DMS153 treated with DMSO at 0.1 percent for 48 hours (cell line): ENCODE measurements around the gene MRPL54.
A peak's percentile ranks its signal among the peaks of the same experiment; 100 is the strongest.

ENCODE experiments used
- DNase-seq: peaks from one replicate; lab custom pipeline; 2025; ENCODE audit not compliant: unreplicated experiment; lab: John Stamatoyannopoulos, UW

The MRPL54 gene

DNA sequence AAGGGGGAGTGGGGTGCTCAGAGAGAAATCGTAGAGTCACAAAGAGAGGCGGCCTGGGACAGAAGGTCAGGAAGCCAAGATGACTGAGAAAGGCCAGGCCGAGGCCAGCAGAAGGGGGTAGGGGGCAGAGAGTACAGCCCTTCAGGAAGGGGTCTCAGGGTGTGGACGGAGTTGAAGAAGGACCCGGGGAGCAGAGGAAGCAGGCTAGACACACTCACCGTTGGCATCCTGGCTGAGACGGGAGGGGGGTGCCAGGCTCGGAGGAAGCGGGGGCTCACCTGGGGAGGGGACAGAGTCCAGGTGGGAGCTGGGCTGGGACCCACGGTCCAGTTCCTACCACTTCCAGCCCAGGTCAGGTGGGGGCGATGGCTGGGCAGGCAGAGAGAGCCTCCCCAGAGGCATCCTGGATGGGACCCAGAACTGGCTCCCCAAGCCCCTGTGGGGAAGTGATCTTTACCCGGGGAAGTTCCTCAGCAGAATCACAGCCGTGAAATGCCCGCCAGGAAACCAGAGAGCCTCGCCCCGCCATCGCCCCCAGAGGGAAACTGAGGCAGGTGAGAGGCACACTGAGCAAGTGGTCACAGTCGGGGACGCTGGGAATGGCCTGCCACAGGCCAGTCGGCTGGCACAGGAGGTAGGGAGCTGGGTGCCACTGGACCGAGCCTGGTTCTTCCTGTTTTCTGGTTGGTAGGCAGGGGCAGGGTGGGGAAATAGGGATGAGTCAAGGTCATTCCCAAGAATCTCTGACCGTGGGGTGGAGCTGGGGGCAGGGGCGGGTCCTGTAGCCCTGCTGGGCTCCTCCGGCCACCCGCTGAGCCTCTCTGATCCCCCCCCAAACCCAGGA, 22.3 kb downstream of the MRPL54 start:
- DNase-seq, result no peak

DNA sequence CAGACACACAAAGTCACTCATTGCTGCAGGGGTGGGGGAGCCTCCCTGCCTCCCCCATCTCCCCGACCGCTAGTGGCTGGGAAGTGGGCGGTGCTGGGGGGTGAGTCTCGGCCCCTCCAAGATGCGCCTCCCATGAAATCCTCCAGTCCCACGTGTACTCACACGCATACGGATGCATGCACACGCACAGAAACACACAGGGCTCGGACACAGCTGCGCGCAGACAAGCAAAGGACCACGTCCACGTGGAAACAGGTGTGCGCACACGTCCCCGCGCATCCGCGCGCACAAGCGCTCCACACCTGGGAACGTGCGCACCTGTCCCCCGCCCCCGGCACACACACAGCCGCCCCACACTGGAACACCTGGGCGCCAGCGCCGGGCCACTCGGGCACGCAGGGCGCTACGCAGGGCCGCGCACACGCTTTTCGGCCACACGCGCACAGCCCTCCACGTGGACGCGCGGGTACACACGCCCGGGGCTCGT, 23.0 kb downstream of the MRPL54 start:
- no peak for DNase-seq

DNA sequence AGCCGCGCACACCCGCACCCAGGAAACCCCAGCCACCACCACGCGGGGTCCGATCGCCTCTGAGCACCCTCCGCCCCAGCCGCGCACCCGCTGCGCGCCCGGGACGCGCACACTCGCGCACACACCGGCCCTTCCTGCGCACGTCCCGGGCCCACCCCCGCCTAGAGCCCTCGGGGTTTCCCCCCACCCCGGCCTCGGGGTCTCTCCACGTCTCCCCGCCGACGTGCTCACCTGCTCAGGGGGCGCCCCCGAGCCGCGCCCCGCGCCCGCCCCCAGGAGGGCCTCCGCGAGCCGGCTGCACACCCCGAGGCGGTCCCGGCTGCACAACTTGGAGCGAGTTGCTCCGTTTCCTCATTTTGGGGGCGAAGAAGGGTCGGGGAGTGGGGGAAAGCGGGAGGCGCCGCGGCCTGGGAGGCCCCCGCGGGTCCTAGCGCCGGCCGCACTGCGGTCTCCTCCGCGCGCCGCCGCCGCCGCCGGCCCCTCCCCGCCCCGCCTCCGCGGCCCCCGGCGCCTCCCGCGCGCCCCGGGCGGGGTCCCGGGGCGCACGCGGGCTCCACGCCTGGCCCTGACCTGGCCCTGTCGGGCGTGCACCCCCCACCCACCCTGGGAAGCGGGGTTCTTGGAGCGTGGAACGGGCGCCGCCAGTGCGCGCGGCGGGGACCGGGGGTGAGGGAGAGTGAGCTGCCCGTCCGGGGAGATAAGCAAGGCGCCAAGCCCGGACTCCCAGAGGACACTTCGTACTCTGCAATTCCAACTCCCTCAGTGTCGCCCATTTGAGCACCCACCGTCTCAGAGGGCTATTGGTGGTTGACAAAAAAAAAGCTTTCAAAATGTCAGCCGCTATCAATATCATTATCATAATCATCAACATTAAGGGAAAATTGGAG, 23.7 kb downstream of the MRPL54 start, which contains the start of gene MATK:
Gene MATK, minus strand, starts transcription at position 444 of the 887 bp plus-strand sequence. CDS start 1,246 bp downstream, outside the sequence.
- DNase-seq, result no peak

DNA sequence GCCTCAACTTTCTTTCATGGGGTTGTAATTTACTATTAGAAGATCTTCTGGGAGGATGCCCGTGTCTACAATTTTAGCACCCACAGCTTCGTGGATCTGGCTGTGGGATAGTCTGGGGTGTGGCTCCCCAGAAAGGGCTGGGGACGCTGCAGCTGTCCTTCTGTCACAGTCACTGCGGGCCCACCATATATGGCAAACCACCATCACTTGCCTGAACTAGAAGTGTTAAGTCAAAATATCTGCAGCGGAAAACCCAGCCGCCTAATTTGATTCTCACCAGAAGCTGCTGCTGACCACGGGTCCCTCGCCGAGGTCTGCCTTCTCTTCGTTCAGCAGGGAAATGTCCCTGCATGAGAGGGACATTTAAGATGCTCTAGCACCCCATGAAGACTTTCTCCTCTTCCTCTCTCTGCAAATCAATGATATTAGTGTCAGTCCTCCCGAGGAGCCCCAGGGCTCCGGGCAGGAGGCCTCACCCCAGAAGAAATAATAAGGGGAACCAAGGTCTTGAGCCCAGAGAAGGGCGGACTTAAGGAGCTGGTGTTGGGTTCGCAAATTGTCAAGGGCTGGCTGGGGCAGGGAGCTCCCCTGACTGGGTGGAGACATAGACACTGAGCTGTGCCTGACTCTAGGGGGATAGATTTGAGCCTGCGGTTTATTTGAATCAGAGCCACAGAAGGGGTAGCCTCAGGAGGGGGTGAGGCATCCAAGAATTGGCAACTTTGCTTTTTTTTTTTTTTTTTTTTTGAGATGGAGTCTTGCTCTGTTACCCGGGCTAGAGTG, 26.7 kb downstream of the MRPL54 start:
- DNase-seq, result no peak

DNA sequence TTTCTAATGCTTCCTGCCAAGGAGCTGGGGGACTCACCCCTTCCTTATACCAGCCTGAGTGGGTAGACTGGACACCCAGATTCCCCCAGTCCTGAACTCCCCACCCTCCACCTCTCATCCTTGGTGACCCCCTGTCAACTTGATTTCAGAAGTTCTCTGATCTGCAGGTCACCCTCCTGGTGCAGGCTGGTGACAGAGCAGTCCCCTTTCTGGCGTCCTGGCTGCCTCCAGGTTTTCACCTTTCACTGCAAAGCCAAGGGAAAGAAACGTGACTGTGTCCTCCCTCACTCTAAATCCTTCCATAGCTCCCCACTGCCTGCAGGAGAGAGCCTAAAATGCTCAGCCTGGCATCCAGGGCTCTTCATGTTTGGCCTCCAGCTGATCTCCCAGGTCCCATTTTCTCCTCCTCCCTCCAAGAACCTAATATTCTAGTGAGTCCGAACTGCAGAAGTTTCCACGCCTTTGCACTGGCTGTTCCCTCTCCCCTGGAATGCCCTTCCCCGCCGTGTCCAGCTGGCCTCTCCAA, 27.8 kb downstream of the MRPL54 start:
- no peak for DNase-seq

DNA sequence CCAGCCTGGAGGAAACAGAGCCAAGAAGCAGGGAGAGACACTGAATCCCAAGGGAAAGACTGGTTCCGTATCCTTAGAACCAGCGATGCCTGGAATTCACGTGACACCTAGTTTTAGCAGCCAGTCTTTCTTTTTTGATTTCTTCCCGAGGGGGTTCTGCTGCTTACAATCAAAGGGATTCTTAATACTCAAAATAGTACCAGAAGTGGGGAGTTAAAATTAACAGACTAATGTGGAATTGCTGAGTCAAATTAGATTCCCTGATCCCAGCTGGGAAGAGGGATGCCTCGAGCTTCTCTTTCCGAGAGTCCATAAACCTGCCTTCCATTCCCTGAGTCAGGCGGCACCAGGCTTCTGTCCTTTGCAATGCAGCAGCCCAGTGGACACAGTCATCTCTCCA, 28.5 kb downstream of the MRPL54 start:
- no peak for DNase-seq

DNA sequence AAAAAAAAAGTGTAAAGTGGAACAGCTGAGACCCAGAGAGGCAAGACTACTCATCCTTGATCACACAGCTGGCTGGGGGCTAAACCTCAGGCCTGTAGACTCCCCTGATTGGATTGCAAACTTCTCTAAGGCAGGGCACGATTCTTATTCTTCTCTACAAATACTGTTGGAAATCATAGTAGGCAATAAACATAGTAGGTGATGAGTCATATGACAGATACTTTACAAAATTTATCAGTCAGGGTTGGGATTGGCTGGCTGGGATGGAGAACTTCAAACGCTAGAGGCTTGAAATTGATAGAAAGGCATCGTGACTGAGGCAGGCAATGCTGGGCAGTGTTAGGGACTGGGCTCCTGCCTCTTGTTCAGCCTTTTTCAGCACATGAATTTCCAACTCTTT, 29.6 kb downstream of the MRPL54 start:
- DNase-seq, result no peak

DNA sequence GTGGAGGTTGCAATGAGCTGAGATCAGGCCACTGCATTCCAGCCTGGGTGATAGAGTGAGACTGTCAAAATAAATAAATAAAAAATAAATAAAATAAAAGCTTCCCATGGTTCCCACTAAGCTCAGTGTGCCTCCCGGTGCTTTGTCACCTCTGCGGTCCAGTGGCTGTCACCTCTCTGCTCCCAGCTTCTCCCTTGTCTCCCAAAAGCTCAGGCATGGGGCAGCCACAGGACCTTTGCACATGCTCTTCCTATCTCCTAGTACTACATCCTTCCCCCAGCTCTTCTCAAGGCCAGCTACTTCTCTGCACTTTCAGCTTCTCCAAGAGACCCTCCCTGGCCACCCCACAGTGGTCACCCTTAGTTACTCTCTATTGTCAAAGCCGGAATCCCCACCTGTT, 31.3 kb downstream of the MRPL54 start:
- no peak for DNase-seq

DNA sequence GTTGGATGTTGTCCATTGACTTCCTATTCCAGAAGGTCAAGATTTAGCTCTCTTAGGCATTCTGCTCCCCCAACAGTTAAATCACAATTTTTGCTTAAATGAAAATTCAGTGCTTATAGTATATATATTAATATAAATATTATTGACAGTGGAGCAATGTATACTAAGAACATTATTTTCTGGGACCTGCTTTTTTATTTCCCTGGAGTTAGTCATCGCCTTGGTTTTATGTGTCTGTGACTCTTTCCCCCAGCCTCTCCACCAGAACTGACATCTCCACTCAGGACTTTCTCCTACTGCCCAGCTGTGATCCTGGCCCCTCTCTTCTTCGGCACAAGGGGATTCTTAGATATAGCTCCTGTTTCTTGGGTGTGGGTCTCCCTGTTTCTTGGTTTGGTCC, 33.9 kb downstream of the MRPL54 start:
- no peak for DNase-seq

DNA sequence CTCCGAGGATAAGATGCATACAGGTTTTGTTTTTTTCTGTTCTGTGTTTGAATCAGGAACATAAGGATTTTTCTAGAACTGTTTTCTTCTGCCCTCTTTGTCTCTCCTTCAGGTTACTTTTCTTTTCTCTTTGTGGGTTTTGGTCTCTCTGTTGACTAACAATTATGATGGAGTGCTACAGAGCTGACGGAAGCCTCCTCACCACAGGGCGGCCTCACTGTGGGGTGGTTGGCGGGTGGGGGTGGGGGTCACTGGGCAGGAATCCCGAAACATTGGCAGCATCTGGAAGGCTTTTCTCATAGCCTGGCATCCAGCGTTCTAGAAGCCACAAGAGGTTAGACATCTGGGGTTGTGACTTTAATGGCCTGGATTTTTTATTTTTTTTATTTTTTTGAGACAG, 35.7 kb downstream of the MRPL54 start:
- no peak for DNase-seq

DNA sequence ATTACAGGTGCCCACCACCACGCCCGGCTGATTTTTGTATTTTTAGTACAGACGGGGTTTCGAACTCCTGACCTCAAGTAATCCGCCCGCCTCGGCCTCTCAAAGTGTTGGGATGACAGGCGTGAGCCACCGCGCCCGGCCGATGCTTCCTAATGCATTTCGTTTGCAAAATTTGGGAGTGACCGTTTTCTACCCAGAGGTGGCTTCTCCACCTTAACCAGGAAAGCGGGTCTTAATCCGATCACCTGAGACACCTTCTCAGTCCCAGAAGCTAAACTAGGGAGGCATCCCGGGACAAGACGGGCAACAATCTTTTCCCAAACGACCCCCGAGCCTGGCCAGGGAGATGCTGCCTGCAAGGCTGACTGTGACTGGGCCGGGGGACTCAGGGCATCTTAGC, 38.5 kb downstream of the MRPL54 start:
- no peak for DNase-seq

DNA sequence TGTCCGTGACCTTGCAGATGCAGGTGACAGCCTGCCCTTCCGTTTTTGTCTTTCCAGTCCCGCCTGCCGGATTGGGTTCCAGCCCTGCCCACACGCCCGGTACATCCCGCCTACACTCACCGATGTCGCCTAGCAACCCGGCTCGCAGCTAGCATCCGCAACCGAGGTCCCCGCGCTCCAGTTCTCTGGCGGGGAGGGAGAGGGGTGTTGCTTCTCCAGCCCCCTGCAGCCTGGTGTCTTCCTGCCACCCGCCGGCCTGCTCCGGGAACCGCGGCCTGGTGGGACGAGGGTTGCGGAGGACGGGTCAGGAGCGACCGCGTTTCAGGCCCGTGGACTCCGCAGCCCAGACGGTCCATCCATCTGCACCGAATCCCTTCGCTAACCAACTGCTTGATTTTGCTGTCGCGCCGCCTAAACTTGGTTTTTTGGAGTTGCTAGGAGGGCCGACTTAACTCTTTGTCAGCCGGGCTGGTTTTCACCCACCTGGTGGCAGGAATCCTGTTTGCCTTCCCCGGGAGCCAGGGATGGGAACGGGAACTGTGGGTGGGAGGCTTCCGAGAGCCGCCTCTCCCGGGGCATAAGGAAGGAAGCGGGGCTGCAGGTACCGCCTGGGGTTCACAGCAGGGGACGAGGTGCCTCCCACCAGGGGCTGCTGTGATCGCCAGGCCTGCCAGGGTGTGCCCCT, 39.1 kb downstream of the MRPL54 start:
- DNase-seq, result peak; percentile 29

DNA sequence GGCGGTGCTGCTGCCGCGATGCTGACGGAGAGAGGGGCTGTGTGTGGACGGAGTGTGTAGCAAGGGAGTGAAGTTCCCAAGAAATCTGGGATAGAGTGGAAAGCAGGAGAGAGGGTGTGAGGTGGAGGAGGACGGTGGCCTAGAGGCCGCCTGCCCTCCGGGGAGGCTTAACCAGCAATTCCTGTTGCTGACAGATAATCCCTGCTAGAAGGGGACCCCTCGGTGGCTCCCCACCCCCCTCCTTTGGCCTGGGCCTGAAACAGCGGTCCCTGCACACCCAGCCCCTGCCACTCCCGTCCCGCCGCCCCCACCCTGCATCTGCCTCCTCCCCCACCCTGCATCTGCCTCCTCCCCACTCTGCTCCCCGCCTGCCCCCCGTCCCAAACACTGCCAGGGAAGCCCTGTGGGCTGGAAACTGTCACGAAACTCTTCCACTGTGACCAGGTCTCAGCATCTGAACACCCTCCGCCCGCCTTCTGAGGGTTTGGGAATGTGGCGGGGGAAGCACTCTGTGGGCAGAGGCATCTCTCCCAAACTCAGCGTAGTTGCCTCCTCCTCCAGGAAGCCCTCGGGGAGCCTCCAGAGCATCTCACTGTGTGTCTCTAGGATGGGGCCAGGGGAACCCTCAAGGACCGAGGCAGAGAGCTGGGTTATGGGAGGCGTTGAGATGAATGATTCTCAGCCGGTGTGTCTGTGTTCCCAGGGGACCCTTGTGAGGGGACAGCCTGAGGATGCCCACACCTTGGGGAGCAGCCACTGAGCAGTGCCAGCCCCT, 40.8 kb downstream of the MRPL54 start:
- no peak for DNase-seq

DNA sequence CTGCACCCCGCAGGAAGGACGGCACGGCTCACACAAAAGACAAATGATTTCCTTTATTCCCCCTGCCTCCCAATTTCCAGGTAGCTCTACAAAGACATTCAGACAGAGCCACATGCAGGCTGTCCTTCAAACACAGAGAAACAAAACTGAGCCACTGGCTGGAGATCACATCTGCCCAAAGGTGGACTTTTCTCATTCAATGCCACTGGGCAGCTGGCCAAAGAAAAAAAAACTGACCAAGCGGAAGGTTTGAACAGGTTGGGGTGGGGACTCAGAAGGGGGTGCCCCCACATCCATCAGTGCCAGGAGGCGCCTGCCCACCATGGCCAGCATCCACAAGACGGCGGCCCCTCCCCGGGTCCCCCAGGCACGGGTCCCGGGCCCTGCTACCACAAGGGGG, 41.5 kb downstream of the MRPL54 start:
- DNase-seq, result no peak

DNA sequence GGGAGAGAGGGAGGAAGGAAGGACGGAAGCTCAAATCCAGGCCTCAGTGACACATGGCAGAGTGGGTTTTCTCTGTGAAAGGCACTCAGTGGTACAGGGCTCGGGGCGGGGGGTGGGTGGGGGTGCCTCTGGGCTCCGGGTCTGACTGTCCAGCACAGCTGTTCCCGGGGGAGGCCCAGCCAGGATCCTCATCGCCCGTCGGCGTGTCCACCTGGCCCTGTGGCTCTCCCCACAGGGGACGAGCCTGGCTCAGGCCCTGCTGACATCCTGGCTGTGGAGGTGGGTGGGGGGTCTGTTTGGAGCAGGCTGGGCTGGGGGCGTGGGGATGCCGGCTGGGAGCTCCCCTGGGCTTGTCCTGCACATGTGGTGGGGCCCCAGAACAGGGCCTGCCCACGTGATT, 41.9 kb downstream of the MRPL54 start:
- DNase-seq, result no peak

DNA sequence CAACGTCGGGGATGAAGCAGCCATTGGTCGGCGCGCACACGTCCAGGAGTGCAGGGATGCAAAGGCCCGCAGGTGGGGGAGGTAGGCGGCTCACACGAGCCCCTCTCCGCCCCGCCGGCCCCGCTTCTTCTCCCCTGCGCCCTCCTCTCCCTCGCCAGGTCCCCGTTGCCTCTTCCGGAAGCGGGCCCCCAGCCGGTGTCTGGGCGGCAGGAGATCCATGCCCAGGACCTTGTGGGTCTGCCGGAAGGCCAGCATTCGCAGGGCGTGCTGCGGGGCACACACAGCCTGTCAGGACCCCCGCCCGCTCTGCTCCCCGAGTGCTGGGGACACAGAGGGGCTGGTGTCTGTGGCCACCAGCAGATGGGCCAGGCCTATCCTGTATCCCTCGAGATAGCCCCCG, 43.4 kb downstream of the MRPL54 start:
- no peak for DNase-seq

DNA sequence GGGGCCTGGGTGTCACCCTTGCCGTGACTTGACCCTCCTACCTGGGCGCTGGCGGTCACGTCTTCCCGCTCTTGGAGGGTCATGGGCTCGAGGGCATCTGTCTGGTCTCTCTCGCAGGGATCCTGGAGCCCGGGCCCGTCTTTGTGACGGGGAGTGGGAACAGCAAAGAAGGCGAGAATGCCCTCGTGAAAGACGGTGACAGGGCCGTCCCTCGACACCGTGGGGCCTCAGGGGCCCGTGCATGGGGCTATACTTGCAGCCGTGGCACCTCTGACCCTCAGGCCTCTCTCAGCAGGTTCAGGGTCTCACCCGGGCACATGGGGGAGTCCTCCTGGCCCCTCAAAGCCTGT, 44.6 kb downstream of the MRPL54 start:
- DNase-seq, result no peak

DNA sequence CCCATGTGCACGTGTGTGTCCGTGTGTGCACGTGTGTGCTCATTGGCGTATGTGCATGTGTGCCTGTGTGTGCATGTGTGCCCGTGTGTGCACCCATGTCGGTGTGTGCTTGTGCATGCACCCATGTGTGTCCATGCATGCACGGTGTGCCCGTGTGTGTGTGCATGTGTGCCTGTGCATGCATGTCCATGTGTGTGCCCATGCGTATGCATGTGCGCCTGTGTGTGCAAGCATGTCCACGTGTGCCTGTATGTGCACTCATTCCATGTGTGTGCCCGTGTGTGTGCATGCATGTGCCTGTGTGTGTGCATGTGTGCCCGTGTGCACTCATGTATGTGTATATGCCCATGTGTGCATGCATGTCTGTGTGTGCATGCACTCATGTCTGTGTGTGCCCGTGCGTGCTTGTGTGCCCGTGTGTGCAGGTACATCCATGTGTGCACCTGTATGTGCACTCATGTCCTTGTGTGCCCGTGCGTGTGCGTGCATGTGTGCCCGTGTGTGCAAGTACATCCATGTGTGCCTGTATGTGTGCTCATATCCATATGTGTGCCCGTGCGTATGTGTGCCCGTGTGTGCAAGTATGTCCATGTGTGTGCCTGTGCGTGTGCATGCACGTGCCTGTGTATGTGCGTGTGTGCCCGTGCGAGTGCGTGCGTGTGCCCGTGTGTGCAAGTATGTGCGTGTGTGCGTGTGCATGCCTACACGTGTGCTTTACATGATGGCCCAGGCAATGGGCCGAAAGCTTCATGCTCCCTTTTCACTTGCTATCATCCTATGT, 45.3 kb downstream of the MRPL54 start:
- no peak for DNase-seq
